ENCODE measurements around the gene LSR. TPM values are rescaled to one million over a fixed set of nuclear protein-coding genes. Genes with fewer than 3 reads are reported as not detected.
"Not testable (repeated sequence)": the region's sequence is repeated elsewhere in the genome, so short reads cannot be mapped to it uniquely, and the experiment has no call there.

The LSR gene
- total and polyA plus RNA-seq, 2 experiments from 2014 or later, result 116 to 212 TPM

- H3K79me2 ChIP-seq (replicated peaks; ENCODE audit: insufficient read depth); H3F3A ChIP-seq (replicated peaks; ENCODE audit: low read depth); H3K36me3 Mint-ChIP-seq (ENCODE audit: low read depth); ATAC-seq; H4K20me1 ChIP-seq (replicated peaks; ENCODE audit: insufficient read depth); H3K9me2 ChIP-seq (ENCODE audit: insufficient read depth); H3K36me3 ChIP-seq (ENCODE audit: insufficient read depth); DNase-seq (ENCODE audit: low spot score); H3K27me3 ChIP-seq (ENCODE audit: insufficient read depth); H3K4me3 ChIP-seq; H3K4me3 Mint-ChIP-seq; H3K9me3 Mint-ChIP-seq; H3K4me1 ChIP-seq (ENCODE audit: insufficient read depth); H3K27ac ChIP-seq (ENCODE audit: low read depth): not testable (repeated sequence)
- Histone ChIP-seq H3K4me2 (peak overlapping the region; percentile 72; the same call in 1 of the 2 replicates), H2AFZ (peak overlapping the region; percentile 98)
- Mint-ChIP-seq H3K27me3 (ENCODE audit: insufficient read depth, low read depth, poor library complexity) (peaks cover 22% of the 10 kb centered on the region), H3K4me1 (peaks cover 12% of the 10 kb centered on the region), H3K27ac (peak overlapping the region; percentile 37; the same call in 1 of the 2 replicates)
Observed at GRCh38 chr19:35285465-35285864, 36.7 kb downstream of the LSR start.

GRCh38 chr19:35286101-35286500 lies 37.3 kb downstream of the LSR start:
- H2AFZ ChIP-seq; H3K9me2 ChIP-seq (ENCODE audit: insufficient read depth); H3F3A ChIP-seq (replicated peaks; ENCODE audit: low read depth); H3K36me3 ChIP-seq (ENCODE audit: insufficient read depth); H3K4me3 ChIP-seq; H3K79me2 ChIP-seq (replicated peaks; ENCODE audit: insufficient read depth); H3K27me3 ChIP-seq (ENCODE audit: insufficient read depth); DNase-seq (ENCODE audit: low spot score); H3K9me3 Mint-ChIP-seq; H3K27ac Mint-ChIP-seq; H3K36me3 Mint-ChIP-seq (ENCODE audit: low read depth); H3K27ac ChIP-seq (ENCODE audit: low read depth); H3K4me1 ChIP-seq (ENCODE audit: insufficient read depth); ATAC-seq; H3K4me3 Mint-ChIP-seq; H4K20me1 ChIP-seq (replicated peaks; ENCODE audit: insufficient read depth); H3K4me2 ChIP-seq: not testable (repeated sequence)
- peaks cover 13% of the 10 kb centered on the region for H3K4me1 Mint-ChIP-seq
- H3K27me3 Mint-ChIP-seq (ENCODE audit: insufficient read depth, low read depth, poor library complexity), result peaks cover 21% of the 10 kb centered on the region

GRCh38 chr19:35287713-35288112 lies 38.9 kb downstream of the LSR start:
- 0 out of 2 replicates have a peak, but pooled peaks cover 8% of the 10 kb centered on the region for H3K4me1 ChIP-seq (ENCODE audit: insufficient read depth)
- Mint-ChIP-seq H3K36me3 (ENCODE audit: low read depth) (no peaks in the 10 kb centered on the region), H3K9me3 (no peaks in the 10 kb centered on the region), H3K27me3 (ENCODE audit: insufficient read depth, low read depth, poor library complexity) (peaks cover 19% of the 10 kb centered on the region), H3K4me1 (peaks cover 13% of the 10 kb centered on the region), H3K27ac (no peak overlapping the region), H3K4me3 (no peak overlapping the region)
- H3K4me2 ChIP-seq, result no peak overlapping the region
- no peaks in the 10 kb centered on the region for H3K36me3 ChIP-seq (ENCODE audit: insufficient read depth)
- H3K79me2 ChIP-seq (replicated peaks; ENCODE audit: insufficient read depth), result no peaks in the 10 kb centered on the region
- H2AFZ ChIP-seq, result no peak overlapping the region
- H3K9me2 ChIP-seq (ENCODE audit: insufficient read depth), result no peaks in the 10 kb centered on the region
- H4K20me1 ChIP-seq (replicated peaks; ENCODE audit: insufficient read depth), result no peaks in the 10 kb centered on the region
- no peak overlapping the region for H3K27ac ChIP-seq (ENCODE audit: low read depth)
- ATAC-seq (no peak), DNase-seq (ENCODE audit: low spot score) (no peak)
- no peak for TF ChIP-seq ZNF114 (CRISPR knock-in tag; IDR thresholded peaks at IDR 0.05)
- no peak for TF ChIP-seq CTCF (conservative IDR thresholded peaks at IDR 0.05; ENCODE audit: low read depth in 2 of 2)
- no peak for TF ChIP-seq NANOG (IDR thresholded peaks at IDR 0.05; ENCODE audit: borderline replicate concordance)
- no peak for TF ChIP-seq POLR2AphosphoS5 (IDR thresholded peaks at IDR 0.05; ENCODE audit: low read depth)
- no peak for TF ChIP-seq ETS1 (IDR thresholded peaks at IDR 0.05)
- no peak for TF ChIP-seq EZH2 (IDR thresholded peaks at IDR 0.05; ENCODE audit: low read depth, unreplicated experiment)
- TF ChIP-seq REST (IDR thresholded peaks at IDR 0.05; ENCODE audit: unreplicated experiment), result no peak
- TF ChIP-seq JUNB (IDR thresholded peaks at IDR 0.05; ENCODE audit: unreplicated experiment), result no peak
- TF ChIP-seq EZH2phosphoT487 (IDR thresholded peaks at IDR 0.05; ENCODE audit: unreplicated experiment), result no peak
- H3K4me3 ChIP-seq, result no peak overlapping the region
- no peaks in the 10 kb centered on the region for H3F3A ChIP-seq (replicated peaks; ENCODE audit: low read depth)
- H3K27me3 ChIP-seq (ENCODE audit: insufficient read depth), result no peaks in the 10 kb centered on the region
